ENCODE measurements around the gene CIDEA.
"Not testable (repeated sequence)": the region's sequence is repeated elsewhere in the genome, so short reads cannot be mapped to it uniquely, and the experiment has no call there.

Gene CIDEA

DNA sequence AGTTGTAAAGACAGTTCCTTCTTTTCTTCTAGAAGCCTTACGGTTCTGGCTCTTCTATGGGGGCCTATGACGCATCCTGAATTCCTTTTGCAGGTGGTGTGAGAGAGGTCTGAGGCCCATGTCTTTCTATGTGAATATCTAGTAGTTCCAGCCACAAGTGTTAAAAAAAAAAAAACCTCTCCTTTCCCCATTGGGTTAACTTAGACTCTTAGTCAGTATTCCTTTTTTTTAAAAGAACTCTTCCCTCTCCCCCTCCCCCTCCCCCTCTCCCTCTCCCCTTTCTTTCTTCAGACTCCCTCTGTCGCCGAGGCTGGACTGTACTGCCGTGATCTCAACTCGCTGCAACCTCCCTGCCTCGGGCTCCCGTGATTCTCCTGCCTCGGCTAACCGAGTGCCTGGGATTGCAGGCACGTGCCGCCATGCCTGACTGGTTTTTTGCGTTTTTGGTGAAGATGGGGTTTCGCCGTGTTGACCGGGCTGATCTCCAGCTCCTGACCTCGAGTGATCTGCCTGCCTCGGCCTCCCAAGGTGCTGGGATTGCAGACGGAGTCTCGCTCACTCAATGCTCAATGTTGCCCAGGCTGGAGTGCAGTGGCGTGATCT, 11.4 kb upstream of the CIDEA start:
- DNase-seq = no peak

DNA sequence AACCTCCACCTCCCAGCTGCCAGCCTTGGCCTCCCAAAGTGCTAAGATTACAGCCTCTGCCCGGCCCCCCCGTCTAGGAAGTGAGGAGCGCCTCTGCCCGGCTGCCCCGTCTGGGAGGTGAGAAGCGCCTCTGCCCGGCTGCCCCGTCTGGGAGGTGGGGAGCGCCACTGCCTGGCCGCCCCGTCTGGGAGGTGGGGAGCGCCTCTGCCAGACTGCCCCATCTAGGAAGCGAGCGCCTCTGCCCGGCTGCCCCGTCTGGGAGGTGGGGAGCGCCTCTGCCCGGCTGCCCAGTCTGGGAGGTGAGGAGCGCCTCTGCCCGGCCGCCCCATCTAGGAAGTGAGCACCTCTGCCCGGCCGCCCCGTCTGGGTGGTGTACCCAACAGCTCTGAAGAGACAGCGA, 10.9 kb upstream of the CIDEA start:
- DNase-seq = not testable (repeated sequence)

DNA sequence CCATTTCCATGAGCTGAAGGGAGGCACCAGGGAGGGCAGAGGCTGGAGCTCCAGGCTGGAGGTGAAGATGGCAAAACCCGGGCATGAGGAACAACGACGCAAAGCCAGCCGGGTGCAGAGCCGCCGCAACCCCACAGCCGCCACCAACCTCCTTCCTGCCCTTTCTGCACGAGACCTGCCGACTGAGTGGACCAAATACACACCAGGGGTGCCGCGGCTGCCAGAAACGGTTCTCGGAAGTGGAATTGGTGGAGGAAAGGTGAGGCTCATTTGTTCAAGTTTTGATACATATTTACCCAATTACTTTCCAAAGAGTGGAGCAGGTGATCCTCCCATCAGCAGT, 8.4 kb upstream of the CIDEA start:
- no peak for DNase-seq

DNA sequence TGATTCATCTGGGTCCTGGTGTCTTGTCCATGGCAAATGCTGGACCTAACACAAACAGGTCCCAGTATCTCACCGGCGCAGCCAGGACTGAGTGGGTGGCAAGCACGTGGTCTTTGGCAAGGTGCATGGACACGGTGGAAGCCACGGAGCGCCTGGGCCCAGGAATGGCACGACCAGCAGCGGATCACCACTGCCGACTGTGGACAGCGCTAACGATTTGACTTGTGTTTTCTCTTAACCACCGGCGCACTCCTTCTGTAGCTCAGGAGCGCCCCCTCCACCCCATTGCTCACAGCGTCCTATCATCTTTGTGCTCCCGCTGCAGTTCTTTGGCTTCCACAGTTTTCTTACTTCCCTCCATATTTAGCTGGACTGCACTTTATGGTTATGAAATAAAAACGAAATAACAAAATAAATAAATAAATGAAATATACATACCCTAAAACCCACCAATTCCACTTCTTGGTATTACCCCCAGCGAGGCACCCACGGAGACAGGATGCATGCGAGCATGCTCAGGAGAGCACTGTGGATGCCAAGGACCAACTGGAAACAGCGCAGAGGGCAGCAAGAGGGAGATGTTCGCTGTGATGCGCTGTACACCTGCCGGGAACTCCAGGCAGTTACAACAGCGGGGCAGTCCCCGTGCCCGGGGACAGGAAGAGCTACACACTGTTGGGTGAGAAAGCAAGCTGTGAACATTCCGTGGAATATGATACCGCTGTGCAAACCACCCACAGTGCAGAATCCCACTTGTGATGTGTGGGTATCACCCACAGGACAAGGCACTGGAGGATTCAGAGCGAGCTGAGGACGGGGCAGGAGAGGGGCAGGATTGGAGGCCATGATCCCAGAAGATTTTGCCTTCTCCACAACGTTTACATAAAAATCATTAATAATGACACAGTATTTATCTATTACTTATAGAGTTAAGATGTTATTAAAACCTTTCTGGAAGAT, 7.0 kb upstream of the CIDEA start:
- DNase-seq = no peak

DNA sequence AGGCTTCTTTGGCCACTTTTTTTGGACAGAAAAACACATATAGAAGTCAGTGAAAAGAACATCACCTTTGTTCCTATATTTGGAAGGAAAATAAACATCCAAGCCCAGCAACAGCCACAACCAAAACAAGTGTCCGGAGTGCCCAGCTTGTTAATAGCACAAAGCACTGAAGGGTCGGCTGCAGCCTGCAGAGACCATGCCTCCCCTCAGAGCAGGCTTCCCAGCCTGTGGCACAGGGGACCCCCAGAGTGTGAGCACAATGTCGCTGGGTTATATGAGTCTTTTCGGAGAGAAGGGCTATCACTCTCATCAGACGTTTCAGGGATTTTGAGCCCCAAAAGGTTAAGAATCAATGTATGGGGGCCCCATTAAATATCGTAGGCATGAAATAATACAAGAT, 6.2 kb upstream of the CIDEA start:
- no peak for DNase-seq

DNA sequence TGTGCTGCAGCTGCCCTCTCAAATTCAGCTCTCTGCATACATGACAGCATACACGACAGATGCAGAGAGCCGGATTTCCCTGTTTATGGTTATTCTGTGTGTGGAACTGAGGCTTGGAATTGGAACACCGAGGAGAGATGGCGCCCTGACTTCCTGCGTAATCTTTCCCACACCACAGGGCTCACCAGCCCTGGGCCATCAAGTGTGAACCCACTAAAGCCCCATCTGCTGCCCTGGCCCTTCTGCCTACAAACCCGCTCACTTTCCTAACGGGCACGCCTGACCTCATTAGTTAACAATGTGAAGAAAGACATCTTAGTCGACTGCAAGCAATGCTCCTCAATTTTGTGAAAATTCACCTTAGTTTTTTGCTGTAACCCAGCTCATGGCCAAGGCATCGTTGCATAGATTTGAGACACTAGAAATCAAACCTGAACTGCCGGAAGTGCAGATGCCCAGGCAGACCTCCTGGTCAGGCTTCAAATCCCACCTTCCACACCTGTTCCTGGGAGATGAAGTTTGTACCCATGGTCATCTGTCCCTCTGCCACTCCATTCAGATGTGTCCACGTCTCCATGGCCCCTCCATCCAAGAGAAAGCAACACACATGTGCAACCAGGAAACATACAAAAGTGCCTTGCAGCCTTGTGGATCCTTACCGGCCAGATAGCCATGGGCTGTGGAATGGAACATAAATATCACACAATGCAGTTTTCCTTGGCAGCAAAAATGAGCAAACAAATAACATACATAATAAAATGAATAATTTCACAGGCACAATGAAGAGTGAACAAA, 5.0 kb upstream of the CIDEA start:
- DNase-seq = no peak

DNA sequence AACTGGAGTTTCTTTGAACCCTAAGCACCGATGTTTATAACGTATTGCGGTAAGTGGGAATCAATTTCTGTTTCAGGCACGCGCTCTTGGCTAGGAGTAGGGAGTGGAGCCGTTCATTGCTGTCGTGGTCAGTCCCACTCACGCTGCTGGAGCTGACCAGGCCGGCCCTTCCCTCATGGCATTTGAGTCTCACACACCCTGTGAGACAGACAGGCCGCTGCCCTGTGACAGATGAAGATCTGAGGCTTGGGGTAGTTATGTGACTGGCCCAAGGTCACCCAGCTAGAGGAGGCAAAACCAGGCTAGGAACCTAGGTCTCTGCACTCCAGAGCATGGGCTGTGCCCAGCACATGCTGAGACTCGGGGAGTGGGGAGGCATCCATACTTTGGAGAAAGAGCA, 2.9 kb upstream of the CIDEA start:
- DNase-seq = no peak

DNA sequence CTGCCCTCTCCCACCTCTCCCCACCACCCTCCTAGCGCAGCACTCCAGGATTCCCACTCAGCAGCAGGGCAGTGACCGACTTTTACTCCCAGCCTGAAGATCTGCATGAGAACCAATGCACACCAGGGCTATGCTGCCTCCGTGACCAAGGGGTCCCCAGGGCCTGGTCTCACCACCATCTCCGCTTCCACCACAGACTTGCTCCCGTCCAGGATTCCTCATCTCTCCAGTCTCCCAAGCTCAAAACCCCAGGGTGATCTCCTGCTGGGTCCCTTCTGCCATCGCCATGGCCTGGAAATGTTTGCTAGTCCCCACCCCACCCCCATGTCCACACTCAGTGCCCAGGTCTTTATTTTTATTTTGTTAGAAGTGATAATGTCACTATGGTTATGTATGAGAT, 2.1 kb upstream of the CIDEA start:
- DNase-seq = no peak

DNA sequence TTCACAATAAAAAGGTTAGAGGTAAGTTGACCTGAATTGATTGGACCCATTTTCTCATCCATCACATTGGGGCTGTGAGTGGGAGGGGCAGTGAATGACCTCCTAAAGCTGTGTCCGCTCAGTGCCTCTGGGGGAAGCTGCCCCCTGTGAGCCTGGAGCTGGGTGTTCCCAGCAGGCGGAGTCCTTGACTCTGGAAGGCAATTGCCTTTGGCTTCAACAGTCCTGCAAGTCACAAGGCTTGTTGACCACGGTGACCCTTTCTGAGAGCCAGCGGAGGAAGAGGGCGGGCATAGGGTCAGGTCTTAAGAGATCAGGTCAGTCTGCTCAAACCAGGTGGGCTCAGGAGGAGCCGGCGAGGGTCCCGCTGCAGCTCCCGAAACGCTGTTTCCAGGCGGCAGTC, 1.1 kb upstream of the CIDEA start:
- DNase-seq = no peak

DNA sequence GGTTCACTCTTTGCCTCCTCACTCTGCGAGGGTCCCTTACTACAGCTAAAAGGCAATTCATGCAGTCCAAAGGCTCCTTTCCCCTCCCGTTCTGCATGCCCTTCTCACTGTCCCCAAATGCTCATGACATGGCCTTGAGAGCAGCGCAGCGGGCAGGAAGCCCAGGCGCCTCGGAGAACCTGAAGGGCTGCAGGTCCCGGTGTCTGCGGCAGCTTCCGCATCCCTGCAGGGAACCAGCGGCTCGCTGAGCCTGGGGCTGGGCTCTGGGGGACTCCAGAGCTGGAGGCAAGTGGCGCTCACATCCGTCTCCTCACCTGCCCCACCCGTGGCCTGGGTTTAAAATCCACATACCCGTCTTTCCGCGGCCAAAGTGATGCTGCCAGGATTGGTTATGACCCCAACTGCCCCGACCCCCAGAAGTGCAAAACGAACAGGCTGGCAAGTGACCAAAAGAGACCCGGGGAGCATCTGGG, 462 bp upstream of the CIDEA start:
- no peak for DNase-seq

DNA sequence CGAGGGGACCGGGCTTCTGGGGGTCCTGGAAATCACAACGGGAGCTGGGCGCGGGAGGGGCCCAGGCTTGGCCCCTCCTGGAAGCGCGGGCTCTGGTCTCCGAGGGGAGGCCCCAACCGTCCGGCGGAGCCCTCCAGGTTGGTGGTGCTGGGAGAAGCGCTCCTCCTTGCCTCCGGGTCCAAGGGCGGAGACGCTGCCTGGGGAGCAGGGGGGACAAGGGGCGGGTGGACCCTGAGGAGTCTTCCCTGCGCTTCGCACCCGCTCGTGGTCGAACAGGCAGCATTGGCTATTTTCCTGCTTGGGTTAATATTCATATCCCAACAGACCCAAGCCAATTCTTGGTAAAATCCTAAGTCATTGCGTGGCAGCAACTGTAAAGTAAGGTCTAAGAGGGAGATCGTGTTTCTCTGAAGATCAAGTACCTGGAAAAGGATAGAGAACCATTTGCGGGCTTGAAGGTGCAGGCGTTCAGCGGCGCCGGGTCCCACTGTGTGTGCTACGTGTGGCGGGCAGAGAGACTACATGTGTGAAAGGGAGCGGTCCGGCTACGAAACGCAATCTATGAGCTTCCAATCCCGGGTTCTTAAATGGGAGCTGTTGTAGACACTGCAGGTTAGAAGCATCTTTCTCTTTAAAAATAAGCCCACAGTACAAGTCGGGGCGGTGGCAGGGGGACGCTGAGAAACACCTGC, 805 bp downstream of the CIDEA start:
- no peak for DNase-seq

DNA sequence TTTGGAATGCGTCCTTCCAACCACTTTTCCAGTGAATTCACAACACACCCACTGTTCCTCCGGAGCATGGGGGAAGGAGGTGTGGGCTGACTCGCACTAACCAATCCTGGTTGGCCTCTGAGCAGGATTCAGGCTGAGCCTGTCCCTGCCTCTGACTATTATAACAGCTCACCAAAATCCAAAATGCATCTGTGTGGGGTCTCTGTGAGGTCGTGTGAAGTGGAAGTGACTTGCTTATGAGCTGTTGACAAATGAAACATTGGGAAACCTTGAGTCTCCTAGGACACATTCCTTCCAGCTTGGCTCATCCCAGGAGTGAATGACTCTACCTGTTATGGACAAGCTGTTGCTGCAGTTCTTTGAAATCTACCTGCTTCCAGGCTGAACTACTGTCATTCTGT, 1.5 kb downstream of the CIDEA start:
- DNase-seq = no peak

DNA sequence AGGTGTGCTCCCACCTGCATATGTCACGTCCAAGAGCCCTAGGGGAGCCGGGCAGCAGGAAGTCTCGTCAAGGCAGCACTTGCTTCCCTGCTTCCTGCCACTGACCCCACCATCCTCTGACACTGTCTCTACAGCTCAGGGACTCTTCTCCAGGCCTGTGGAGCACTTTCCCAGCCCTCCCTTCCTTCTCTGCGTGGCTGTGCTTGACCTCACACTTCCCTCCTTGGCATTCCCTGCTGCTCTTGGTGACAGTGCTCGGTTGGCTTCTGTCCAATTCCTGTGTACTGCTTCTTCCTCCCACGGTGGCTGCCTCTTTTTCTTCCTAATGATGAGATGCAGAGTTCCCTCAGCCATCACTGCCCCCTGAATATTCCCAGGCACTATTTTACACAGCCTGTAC, 2.8 kb downstream of the CIDEA start:
- no peak for DNase-seq

DNA sequence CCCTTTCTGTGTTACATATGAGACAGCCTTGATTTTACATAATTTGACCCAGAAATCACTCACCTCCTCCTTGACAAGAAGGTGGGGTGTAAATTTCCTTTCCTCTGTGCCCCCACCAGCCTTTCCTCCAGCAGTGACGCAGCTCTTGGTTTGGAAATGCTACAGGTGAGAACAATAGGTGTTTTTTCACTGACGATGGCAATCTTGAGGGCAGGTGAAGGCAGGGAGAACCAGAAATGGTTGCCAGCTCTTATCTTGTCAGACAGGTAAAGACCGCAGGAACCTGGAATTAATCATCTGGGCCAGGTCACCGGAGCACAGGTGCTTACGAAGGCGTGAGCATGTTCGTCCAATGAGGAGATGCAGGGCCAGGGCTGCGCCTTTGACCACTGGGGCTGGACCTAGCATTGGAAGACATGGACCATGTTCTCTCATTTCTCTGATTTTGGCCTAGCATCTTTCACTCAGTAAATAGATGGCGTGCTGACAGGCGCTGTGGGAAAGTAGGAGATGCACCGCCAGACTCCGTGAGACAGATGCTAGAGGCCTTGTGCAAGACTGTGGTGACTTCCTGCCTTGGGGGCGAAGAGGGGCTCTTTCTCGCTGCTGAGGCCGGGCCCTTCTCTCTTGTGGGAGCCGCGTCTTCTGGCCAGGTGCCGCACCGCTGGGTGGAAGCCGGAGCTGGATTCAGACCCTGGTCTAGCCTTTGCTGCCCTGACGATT, 4.0 kb downstream of the CIDEA start:
- no peak for DNase-seq

DNA sequence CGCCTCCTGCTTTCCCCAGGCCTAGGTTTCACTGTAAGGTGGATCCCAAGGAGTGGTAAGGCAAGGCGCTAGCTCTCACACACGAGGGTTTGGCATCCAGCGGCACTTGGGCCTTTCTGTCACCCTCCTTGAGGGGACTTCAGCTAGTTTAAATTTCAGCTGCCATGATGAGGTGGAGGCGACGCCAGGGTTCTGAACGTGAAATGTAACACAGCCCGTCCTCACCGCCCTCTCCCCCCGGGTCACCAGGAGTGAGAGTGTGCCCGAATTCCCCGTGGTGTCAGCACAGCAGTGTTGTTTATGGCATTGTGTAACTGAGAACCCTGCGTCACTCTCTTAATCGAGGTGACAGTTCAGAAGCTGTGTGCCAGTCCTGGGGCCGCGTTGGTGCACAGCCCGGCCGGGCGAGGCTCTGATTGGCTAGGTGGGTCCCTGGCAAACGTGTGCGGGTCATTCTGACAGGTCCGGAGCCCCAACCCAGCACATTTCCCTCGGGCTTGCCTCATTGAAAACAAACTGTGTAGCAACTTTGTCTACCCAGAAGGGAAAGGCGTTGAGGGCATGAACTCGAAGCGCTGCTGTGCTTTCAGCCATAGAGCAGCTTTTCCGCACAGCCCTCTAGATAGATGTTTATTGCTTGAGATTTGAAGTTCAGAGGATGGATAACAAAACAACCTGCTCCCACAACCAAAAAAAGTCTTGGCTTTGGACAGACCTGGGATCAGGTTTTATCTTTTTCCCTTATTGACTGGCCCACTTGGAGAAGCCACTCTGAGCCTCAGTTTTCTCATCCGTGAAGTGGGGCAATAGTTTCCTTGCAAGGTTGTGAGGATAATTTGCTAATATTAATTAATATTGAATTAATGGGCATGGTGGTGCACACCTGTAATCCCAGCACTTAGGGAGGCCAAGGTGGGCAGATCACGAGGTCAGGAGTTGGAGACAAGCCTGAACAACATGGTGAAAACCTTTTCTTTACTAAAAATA, 4.9 kb downstream of the CIDEA start:
- DNase-seq = no peak

DNA sequence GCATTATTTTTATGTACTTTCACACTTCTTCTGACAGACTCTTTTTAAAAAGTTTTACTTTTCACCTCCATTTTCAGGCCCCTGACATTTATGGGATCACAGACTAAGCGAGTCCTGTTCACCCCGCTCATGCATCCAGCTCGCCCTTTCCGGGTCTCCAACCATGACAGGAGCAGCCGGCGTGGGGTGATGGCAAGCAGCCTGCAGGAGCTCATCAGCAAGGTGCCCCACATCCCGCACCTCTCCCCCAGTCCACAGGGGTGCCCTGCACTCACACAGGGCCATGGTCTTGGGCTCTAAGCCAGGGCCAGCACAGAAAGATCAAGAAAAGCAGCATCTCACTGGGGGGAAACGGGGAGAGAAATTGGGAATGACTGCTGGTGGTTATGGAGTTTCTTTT, 8.6 kb downstream of the CIDEA start:
- DNase-seq = no peak

DNA sequence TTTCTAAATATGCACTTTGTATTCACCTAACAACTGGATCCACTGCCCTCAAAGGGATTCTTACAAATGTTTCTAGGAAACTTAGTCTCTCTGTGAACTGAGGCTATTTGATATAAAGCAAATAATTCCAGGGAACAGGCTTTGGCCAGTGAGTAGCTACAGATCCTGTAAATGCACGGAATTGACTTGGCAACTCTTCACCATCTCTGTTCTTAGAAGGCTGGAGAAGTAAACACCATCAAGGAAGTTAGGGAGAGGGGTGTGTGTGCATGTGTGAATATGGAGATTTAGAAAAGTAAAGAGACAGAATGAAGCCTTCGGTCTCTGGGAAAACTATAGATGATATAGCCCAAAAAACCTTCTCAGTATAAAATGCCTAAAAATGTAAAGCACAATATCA, 10.7 kb downstream of the CIDEA start:
- no peak for DNase-seq

DNA sequence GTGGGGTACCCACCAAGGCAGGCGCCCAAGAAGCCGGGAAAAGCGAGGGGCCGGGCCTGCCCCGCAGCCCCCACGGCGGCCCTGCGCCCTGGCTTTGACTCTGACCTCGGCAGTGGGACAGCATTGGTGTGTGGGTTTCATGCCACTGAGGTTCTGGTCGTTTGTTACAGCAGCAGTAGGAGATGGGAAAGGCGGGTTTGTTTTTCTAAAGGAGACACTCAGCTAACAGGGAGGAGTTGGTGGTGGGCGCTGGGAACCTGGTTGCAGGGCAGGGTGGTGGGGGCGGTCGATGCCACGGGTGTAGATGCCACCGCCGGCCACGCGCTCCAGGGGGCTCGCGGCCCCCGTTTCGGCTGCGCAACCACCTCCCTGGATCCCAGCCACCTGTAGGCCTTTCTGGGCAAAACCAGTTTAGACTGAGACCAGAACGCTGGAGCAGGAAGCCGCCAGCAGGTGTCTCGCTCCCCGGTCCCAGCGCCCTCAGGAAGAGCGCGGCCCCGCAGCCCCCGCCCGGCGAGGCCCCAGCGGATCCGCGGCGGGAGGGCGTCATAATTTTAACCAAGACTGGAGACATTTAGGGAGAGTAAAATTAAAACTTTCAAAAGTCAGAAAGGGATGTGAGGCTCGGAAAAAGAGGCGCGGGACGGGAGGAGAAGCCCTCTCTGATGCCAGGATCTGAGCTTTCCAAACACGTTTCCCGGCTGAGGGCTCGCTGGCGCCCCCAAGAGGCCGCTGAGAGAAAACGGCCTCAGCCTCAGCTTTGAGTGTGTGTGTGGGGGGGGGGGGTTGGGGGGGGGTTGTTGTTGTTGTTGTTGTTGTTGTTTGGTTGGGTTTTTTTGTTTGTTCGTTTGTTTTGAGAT, 17.4 kb downstream of the CIDEA start:
- DNase-seq = no peak

DNA sequence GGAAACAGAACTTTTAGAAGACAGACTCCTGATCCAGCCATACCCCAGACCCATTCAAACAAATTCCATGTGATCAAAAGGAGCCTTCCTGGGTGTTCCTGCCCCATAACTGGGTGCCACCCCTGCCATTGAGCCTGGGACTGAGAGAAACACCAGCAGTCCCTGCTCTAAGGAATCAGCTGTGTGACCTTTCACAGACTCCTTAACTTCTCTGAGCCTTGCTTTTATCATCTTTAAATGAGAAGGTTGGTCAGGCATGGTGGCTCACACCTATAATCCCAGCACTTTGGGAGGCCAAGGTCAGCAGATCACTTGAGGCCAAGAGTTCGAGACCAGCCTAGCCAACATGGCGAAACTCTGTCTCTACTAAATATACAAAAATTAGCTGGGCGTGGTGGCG, 20.6 kb downstream of the CIDEA start:
- DNase-seq = no peak
